Upper lobe of left lung (tissue), 6 donors: ENCODE measurements around the gene UBXN4. TPM values are rescaled to one million over a fixed set of nuclear protein-coding genes. Genes with fewer than 3 reads are reported as not detected.
"Not testable (repeated sequence)": the region's sequence is repeated elsewhere in the genome, so short reads cannot be mapped to it uniquely, and the experiment has no call there.

Experiments used
- ATAC-seq, 2 donors: fragments of 200-7000 bp; cut with Tn5 transposase; one replicate each; pipeline ENCODE4 v1.9.1; 2022; ENCODE audit warnings: mild to moderate bottlenecking in 2 of 2, moderate library complexity in 2 of 2; ENCODE audit not compliant: low FRiP score in 2 of 2
- DNase-seq, 2 donors: peaks; one replicate each; pipeline ENCODE4 v3.0.0-alpha.2; 2019 to 2020
- H3K27ac ChIP-seq, 4 donors: fragments of 200-600 bp; sonication (generic); one replicate each; pipeline ENCODE4 v1.5.1; 2016 to 2019
- H3K27me3 ChIP-seq, 4 donors: fragments of 200-600 bp; sonication (generic); one replicate each; pipeline ENCODE4 v1.5.1; 2017 to 2019
- H3K36me3 ChIP-seq, 4 donors: fragments of 200-600 bp; sonication (generic); one replicate each; pipeline ENCODE4 v1.5.1; 2016 to 2019
- H3K4me1 ChIP-seq, 4 donors: fragments of 200-600 bp; sonication (generic); one replicate each; pipeline ENCODE4 v1.5.1; 2018 to 2019
- H3K4me3 ChIP-seq, 4 donors: fragments of 200-600 bp; sonication (generic); one replicate each; pipeline ENCODE4 v1.5.1; 2017 to 2019; ENCODE audit warnings: mild to moderate bottlenecking in 2 of 4, moderate library complexity in 1 of 4
- H3K9me3 ChIP-seq, 4 donors: fragments of 200-600 bp; sonication (generic); one replicate each; pipeline ENCODE4 v1.5.1; 2018 to 2019
- CTCF ChIP-seq, 6 experiments: fragments of 450-650 bp in 4 of 6; fragments of 200-600 bp in 2 of 6; sonication (generic) in 2 of 6; IDR thresholded peaks; one replicate each; pipeline ENCODE4 v1.5.1; 2016 to 2019; ENCODE audit warnings: antibody characterized with exemption in 6 of 6
- EP300 ChIP-seq, 4 donors: sonication (generic); formaldehyde crosslinking; IDR thresholded peaks; one replicate each; pipeline ENCODE4 v1.5.1; 2017; ENCODE audit warnings: antibody characterized with exemption in 4 of 4, control low read depth in 2 of 4
- POLR2A ChIP-seq, 4 donors: fragments of 450-650 bp; IDR thresholded peaks; one replicate each; pipeline ENCODE4 v1.5.1; 2016 to 2017; ENCODE audit warnings: antibody characterized with exemption in 4 of 4, mild to moderate bottlenecking in 2 of 4
- POLR2AphosphoS5 ChIP-seq, 2 donors: sonication (generic); formaldehyde crosslinking; IDR thresholded peaks; one replicate each; pipeline ENCODE4 v1.5.1; 2017; ENCODE audit warnings: antibody characterized with exemption in 2 of 2
- WGBS, 2 donors: methylation state at CpG; one replicate each; pipeline ENCODE4 v1.1.5; 2017 to 2018; 5-methylcytosine and 5-hydroxymethylcytosine counted together
- total RNA-seq, 6 donors: library from RNA; depleted of rRNA in 4 of 6; stranded (reverse); fragments of >200 nt in 4 of 6; gene quantifications; one replicate each; pipeline versions ENCODE4 v1.1.0 to v1.2.1, GENCODE V29; 2016 to 2021
- donor health status: DM: no; HTN: no; CAD: no; lungs with moderate emphysema.
- donor health status: DM: no; HTN: yes; CAD: no; lungs with severe emphysema.

UBXN4 gene
- total RNA-seq, 6 donors from 2014 or later, result 34.0 to 101 (median 67.8) TPM

- Histone ChIP-seq H3K4me1 (peaks cover 0 to 5% (median 2%) of the 10 kb centered on the region in 4 donors), H3K27me3 (no peaks in the 10 kb centered on the region), H3K9me3 (no peaks in the 10 kb centered on the region), H3K27ac (no peak overlapping the region), H3K4me3 (no peak overlapping the region), H3K36me3 (peaks cover 0 to 3% (median 0%) of the 10 kb centered on the region in 4 donors)
- ATAC-seq (no peak), DNase-seq (no peak)
- TF ChIP-seq POLR2AphosphoS5 (IDR thresholded peaks at IDR 0.05) (no peak), EP300 (IDR thresholded peaks at IDR 0.05) (no peak), POLR2A (IDR thresholded peaks at IDR 0.05) (no peak), CTCF (IDR thresholded peaks at IDR 0.05) (no peak)
- WGBS, 2 donors, result 65 to 79% methylated on average over 6 to 7 of the region's 7 CpGs
Observed at GRCh38 chr2:135792401-135793150, 50.9 kb downstream of the UBXN4 start.

- not testable (repeated sequence) for ATAC-seq
- WGBS, 2 donors, result 68 to 74% methylated on average over 4 of the region's 4 CpGs
Observed at GRCh38 chr2:135795641-135796040, 54.0 kb downstream of the UBXN4 start.

GRCh38 chr2:135796606-135797005, 55.0 kb downstream of the UBXN4 start:
- no peak for TF ChIP-seq POLR2AphosphoS5 (IDR thresholded peaks at IDR 0.05)
- no peaks in the 10 kb centered on the region for H3K36me3 ChIP-seq
- H3K9me3 ChIP-seq, result peaks cover 0 to 6% (median 0%) of the 10 kb centered on the region in 4 donors
- no peaks in the 10 kb centered on the region for H3K27me3 ChIP-seq
- no peak overlapping the region for H3K27ac ChIP-seq
- no peak overlapping the region for H3K4me3 ChIP-seq
- WGBS, 2 donors, result 94 to 97% methylated on average over 8 of the region's 8 CpGs
- peaks cover 0 to 8% (median 3%) of the 10 kb centered on the region in 4 donors for H3K4me1 ChIP-seq
- no peak for ATAC-seq
- peak in 1 of 2 donors; percentile 15 for DNase-seq

More at GRCh38 chr2:135795641-135796040, 54.0 kb downstream of the UBXN4 start:
- DNase-seq, H3K4me1 ChIP-seq, H3K9me3 ChIP-seq, H3K27me3 ChIP-seq, H3K4me3 ChIP-seq, H3K36me3 ChIP-seq, H3K27ac ChIP-seq: not testable (repeated sequence)

GRCh38 chr2:135797497-135798274, 56.0 kb downstream of the UBXN4 start:
- ATAC-seq (peak; percentile 84 to 93), DNase-seq (peak; percentile 37 to 84)
- TF ChIP-seq EP300 (IDR thresholded peaks at IDR 0.05) (no peak), CTCF (IDR thresholded peaks at IDR 0.05) (peak; percentile 81 to 87 (median 86)), POLR2A (IDR thresholded peaks at IDR 0.05) (no peak), POLR2AphosphoS5 (IDR thresholded peaks at IDR 0.05) (no peak)
- Histone ChIP-seq H3K4me3 (no peak overlapping the region), H3K4me1 (peaks cover 0 to 8% (median 3%) of the 10 kb centered on the region in 4 donors), H3K36me3 (no peaks in the 10 kb centered on the region), H3K27me3 (no peaks in the 10 kb centered on the region), H3K9me3 (peaks cover 0 to 6% (median 2%) of the 10 kb centered on the region in 4 donors), H3K27ac (no peak overlapping the region)
- 36 to 45% methylated on average over 17 to 22 of the region's 22 CpGs for WGBS, 2 donors

GRCh38 chr2:135798275-135798705, 56.6 kb downstream of the UBXN4 start:
- H3K4me1 ChIP-seq, result peaks cover 0 to 8% (median 3%) of the 10 kb centered on the region in 4 donors
- DNase-seq (no peak), ATAC-seq (no peak)
- 68 to 70% methylated on average over 3 to 5 of the region's 5 CpGs for WGBS, 2 donors
- H3K4me3 ChIP-seq, result no peak overlapping the region
- no peaks in the 10 kb centered on the region for H3K36me3 ChIP-seq
- no peaks in the 10 kb centered on the region for H3K27me3 ChIP-seq
- no peak overlapping the region for H3K27ac ChIP-seq
- peaks cover 0 to 6% (median 2%) of the 10 kb centered on the region in 4 donors for H3K9me3 ChIP-seq
- TF ChIP-seq CTCF (IDR thresholded peaks at IDR 0.05) (no peak), POLR2A (IDR thresholded peaks at IDR 0.05) (no peak), EP300 (IDR thresholded peaks at IDR 0.05) (no peak), POLR2AphosphoS5 (IDR thresholded peaks at IDR 0.05) (no peak)
